Measurements from ENCODE around the gene ZBTB20. TPM values are rescaled to one million over a fixed set of nuclear protein-coding genes. Genes with fewer than 3 reads are reported as not detected.

The ZBTB20 gene
- total RNA-seq, 2 experiments from 2014 or later, result 5.2 to 6.4 TPM

DNA sequence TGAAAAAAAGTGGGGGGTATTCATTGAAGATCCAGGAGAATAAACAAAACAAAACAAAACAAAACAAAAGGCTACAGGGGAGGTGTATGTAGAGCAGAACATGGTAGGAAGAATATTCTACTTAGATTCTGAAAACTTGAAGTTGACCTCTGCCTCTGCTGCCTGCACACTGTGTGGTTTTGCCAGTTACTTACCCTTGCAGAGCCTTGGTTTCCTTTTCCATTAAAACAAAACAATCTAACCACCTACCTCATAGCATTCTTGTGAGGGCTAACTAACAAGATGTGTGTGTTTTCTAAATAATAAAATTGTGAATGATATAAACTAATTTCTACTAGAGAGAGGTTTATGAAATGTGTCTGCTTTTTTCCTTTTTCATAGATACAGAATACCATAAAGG is 430.2 kb downstream of the ZBTB20 start:
- DNase-seq (no peak), ATAC-seq (no peak)
- Mint-ChIP-seq H3K4me3 (no peak overlapping the region), H3K27me3 (no peaks in the 10 kb centered on the region), H3K9me3 (ENCODE audit: low read depth) (no peaks in the 10 kb centered on the region), H3K4me1 (peaks cover 21% of the 10 kb centered on the region), H3K27ac (no peak overlapping the region), H3K36me3 (ENCODE audit: low read depth) (peaks cover 2% of the 10 kb centered on the region)
- POLR2A ChIA-PET, result no interaction called here
- intact Hi-C loops (cut with DNase I, micrococcal nuclease), result no loop called here
- CTCF ChIA-PET, result no interaction called here

DNA sequence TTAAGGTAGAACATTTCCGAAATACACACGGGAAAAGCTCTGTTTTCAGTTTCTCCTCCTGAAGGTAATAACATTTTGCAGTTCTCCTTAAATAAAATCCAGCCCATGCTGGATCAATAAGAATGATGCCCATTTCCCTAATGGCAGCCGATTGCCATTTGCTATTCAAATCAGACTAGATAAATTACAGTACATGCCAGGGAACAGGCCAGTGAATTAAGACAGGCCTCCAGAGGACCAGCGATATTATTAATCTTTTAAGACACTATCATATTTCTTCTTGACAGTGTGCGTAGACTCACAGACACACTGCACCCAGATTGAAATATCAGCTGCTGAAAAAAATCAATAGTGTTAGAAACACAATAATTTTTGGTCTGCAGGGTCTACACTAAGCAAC is 431.0 kb downstream of the ZBTB20 start:
- H3K27ac Mint-ChIP-seq, result no peak overlapping the region
- intact Hi-C loops (cut with DNase I, micrococcal nuclease), result no loop called here
- peaks cover 2% of the 10 kb centered on the region for H3K36me3 Mint-ChIP-seq (ENCODE audit: low read depth)
- H3K9me3 Mint-ChIP-seq (ENCODE audit: low read depth), result no peaks in the 10 kb centered on the region
- H3K4me3 Mint-ChIP-seq, result no peak overlapping the region
- no peaks in the 10 kb centered on the region for H3K27me3 Mint-ChIP-seq
- H3K4me1 Mint-ChIP-seq, result peaks cover 14% of the 10 kb centered on the region
- CTCF ChIA-PET, result no interaction called here
- ATAC-seq (no peak), DNase-seq (no peak)
- POLR2A ChIA-PET, result no interaction called here

DNA sequence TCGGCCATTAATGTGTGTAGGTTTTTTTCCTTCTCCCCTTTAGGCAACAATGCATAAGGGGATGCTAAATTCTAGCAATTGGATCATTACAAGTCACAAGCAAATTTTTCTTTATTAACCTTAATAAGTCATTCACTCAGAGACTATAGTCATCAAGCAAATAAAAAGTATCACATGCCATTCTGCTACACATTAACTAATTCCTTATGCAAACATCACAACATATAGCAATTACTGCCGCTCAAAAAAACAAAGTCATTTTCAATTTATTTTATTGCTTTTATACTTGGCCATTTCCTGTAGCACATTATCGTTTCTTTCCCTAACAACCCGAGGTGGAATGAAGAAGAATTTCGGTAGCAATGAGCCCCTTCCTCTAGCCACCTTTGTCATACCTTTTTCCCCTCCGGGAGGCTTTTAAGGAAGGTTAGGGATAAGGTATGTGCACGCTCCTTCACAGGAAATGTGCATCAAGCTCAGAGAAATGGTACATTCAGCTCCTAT is 432.1 kb downstream of the ZBTB20 start:
- POLR2A ChIA-PET, result no interaction called here
- peaks cover 7% of the 10 kb centered on the region for H3K4me1 Mint-ChIP-seq
- no peaks in the 10 kb centered on the region for H3K27me3 Mint-ChIP-seq
- no peaks in the 10 kb centered on the region for H3K9me3 Mint-ChIP-seq (ENCODE audit: low read depth)
- peaks cover 2% of the 10 kb centered on the region for H3K36me3 Mint-ChIP-seq (ENCODE audit: low read depth)
- ATAC-seq (no peak), DNase-seq (no peak)
- CTCF ChIA-PET, result no interaction called here
- intact Hi-C loops (cut with DNase I, micrococcal nuclease), result no loop called here
- no peak overlapping the region for H3K27ac Mint-ChIP-seq
- no peak overlapping the region for H3K4me3 Mint-ChIP-seq

DNA sequence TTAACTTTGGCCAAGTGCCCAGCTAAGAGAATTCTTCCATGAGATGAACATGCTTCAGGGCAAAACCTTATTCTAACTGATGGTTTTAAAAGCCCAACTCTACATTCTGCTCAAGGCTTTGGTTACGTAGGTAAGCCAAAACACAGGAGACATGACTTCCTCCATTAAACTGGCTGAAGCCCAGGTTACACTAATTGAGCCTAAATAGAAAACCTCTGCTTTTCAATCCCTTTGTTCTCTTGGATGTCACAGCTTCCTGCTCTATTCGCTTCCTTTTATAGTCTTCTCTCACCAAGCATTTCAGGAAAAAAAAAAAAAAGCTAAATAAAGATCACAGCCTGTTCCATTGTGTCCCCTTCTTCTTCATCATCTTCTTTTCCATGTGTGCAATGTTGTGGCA is 432.9 kb downstream of the ZBTB20 start:
- POLR2A ChIA-PET, result no interaction called here
- no peak overlapping the region for H3K4me3 Mint-ChIP-seq
- no peak overlapping the region for H3K27ac Mint-ChIP-seq
- H3K27me3 Mint-ChIP-seq, result no peaks in the 10 kb centered on the region
- H3K9me3 Mint-ChIP-seq (ENCODE audit: low read depth), result no peaks in the 10 kb centered on the region
- peaks cover 8% of the 10 kb centered on the region for H3K4me1 Mint-ChIP-seq
- peaks cover 2% of the 10 kb centered on the region for H3K36me3 Mint-ChIP-seq (ENCODE audit: low read depth)
- intact Hi-C loops (cut with DNase I, micrococcal nuclease), result no loop called here
- CTCF ChIA-PET, result no interaction called here
- no peak for DNase-seq
- ATAC-seq, result no peak

DNA sequence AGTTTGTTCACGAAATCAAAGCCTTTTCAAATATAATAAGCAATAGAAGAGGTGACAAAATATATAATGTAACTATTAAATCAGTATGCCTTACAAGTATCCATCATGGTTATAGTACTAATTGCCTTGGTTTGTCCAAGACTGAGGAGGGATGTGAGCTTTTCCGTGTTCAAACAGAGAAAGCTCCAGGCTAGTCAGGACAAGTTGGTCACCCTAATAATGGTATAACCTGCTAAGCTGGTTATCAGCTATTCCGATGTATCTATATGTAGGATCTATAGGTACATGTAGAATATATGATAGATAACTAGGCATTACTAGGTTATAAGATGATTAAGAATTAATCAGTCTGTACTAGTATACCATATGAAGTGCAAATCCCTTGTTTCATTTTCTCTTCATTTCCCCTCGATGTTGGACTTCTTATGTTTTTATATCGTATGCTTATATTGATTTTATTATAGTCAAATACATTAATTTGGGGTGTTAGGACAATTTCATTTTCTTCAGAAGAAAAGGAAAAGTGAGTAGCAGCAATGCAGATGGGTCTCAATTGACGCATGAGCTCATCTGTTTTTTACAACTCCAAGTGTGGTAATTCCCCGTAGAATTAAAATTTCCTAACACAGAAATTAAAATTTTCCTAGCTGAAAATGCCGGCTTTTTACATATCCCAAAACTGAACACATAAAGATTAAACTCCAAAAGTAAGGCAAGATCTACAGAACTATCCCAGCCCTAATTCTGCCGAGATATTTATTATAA is 434.2 kb downstream of the ZBTB20 start:
- POLR2A ChIA-PET, result no interaction called here
- H3K4me3 Mint-ChIP-seq, result no peak overlapping the region
- H3K9me3 Mint-ChIP-seq (ENCODE audit: low read depth), result no peaks in the 10 kb centered on the region
- intact Hi-C loops (cut with DNase I, micrococcal nuclease), result no loop called here
- ATAC-seq (no peak), DNase-seq (no peak)
- H3K4me1 Mint-ChIP-seq, result peaks cover 9% of the 10 kb centered on the region
- no peaks in the 10 kb centered on the region for H3K27me3 Mint-ChIP-seq
- H3K27ac Mint-ChIP-seq, result no peak overlapping the region
- H3K36me3 Mint-ChIP-seq (ENCODE audit: low read depth), result peaks cover 2% of the 10 kb centered on the region
- CTCF ChIA-PET, result interaction anchor here (0.5 to 1.5 kb wide), 3 partner anchors 12 to 1049 kb away, joined by 3 read pairs; no protein-coding TSS in a partner anchor

DNA sequence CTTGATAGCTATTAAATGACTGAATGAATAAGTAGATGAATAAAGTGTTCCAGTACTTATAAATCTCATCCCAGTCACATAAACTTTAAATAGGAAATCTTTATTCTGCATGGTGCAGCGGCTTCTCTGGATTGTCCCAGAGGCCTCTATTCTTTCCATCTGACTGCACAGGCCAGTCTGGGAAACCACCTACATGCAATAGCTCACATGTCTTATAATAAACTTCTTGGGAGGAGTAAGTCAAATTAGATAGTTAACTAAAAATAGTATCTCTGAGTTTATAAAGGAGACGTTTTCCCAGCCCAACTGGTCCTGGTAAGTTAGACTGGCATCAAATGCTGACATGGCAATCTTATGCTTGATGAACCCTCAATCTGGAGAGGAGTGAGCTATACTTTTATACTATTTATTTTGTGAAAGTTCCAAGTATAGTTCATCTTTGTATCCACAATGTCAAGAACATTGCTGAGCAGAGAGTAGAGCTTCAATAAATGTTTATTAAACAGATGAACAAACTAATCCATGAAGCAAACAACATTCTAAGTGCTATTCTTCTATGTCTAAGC is 435.7 kb downstream of the ZBTB20 start:
- intact Hi-C loops (cut with DNase I, micrococcal nuclease), result no loop called here

DNA sequence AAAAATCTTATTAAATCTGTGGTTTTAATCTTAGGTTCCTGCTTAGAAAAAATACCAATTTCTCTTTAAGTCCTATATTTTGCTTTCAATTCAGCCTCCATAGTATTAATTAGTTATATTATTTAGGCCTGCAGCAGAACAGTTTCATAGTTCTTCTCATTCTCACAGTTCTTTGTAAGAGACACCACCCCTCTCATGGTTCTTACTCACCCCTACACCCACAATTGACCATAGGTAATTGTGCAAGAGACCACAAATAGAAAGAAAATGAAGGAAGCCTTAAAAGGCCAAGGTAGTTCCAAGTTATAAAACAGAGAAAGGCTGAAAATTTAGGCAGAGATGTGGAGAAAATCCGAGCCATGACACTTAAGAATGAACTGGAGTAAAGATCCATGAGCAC is 438.0 kb downstream of the ZBTB20 start:
- H3K27ac Mint-ChIP-seq, result no peak overlapping the region
- ChIA-PET CTCF (no interaction called here), POLR2A (interaction anchor here (0.7 kb wide), 1 partner anchor 13 kb away, joined by 4 read pairs; no protein-coding TSS in a partner anchor)
- H3K27me3 Mint-ChIP-seq, result no peaks in the 10 kb centered on the region
- no peak for ATAC-seq
- no peaks in the 10 kb centered on the region for H3K9me3 Mint-ChIP-seq (ENCODE audit: low read depth)
- no peak for DNase-seq
- peaks cover 17% of the 10 kb centered on the region for H3K4me1 Mint-ChIP-seq
- H3K4me3 Mint-ChIP-seq, result no peak overlapping the region
- intact Hi-C loops (cut with DNase I, micrococcal nuclease), result no loop called here
- peaks cover 2% of the 10 kb centered on the region for H3K36me3 Mint-ChIP-seq (ENCODE audit: low read depth)

More for the DNA sequence above, 435.7 kb downstream of the ZBTB20 start:
- ATAC-seq, result no peak
- H3K4me3 Mint-ChIP-seq, result no peak overlapping the region
- CTCF ChIA-PET, result interaction anchor here (0.7 kb wide), 1 partner anchor 26 kb away, joined by 3 read pairs; no protein-coding TSS in a partner anchor
- no peak overlapping the region for H3K27ac Mint-ChIP-seq
- no peaks in the 10 kb centered on the region for H3K9me3 Mint-ChIP-seq (ENCODE audit: low read depth)
- H3K36me3 Mint-ChIP-seq (ENCODE audit: low read depth), result peaks cover 2% of the 10 kb centered on the region
- H3K27me3 Mint-ChIP-seq, result no peaks in the 10 kb centered on the region
- POLR2A ChIA-PET, result no interaction called here
- H3K4me1 Mint-ChIP-seq, result peaks cover 10% of the 10 kb centered on the region
- DNase-seq, result no peak

DNA sequence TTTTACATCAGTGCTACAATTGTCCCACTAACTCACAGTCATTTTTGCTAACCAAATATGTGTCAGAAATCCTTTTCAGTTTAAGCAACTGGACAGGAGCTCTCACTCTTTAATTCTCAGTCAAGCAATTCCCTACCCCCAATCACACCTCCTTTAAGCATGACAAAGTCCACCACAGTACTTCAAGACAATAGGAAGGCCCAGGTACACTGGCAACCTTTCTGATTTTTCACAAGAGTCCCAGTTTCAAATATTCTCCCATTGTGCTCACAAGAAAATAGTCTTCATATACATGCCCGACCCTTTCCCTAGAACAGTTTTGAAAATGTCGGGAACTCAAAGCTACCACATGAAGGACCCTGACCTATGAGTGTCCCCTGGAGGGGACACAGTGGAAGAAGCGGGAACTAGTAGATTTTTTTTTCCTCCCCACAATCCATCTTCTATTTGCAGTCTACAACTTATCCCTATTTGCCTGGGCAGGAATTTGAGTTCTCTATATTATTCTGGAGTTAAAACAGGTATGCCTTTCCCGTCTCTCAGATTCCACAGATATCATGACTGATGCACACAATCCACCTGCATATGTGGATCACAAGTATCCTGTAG is 439.7 kb downstream of the ZBTB20 start:
- H3K36me3 Mint-ChIP-seq (ENCODE audit: low read depth), result peaks cover 4% of the 10 kb centered on the region
- H3K27me3 Mint-ChIP-seq, result no peaks in the 10 kb centered on the region
- DNase-seq (no peak), ATAC-seq (no peak)
- intact Hi-C loops (cut with DNase I, micrococcal nuclease), result no loop called here
- CTCF ChIA-PET, result no interaction called here
- H3K27ac Mint-ChIP-seq, result no peak overlapping the region
- no peaks in the 10 kb centered on the region for H3K9me3 Mint-ChIP-seq (ENCODE audit: low read depth)
- H3K4me3 Mint-ChIP-seq, result no peak overlapping the region
- H3K4me1 Mint-ChIP-seq, result peaks cover 17% of the 10 kb centered on the region
- POLR2A ChIA-PET, result no interaction called here

DNA sequence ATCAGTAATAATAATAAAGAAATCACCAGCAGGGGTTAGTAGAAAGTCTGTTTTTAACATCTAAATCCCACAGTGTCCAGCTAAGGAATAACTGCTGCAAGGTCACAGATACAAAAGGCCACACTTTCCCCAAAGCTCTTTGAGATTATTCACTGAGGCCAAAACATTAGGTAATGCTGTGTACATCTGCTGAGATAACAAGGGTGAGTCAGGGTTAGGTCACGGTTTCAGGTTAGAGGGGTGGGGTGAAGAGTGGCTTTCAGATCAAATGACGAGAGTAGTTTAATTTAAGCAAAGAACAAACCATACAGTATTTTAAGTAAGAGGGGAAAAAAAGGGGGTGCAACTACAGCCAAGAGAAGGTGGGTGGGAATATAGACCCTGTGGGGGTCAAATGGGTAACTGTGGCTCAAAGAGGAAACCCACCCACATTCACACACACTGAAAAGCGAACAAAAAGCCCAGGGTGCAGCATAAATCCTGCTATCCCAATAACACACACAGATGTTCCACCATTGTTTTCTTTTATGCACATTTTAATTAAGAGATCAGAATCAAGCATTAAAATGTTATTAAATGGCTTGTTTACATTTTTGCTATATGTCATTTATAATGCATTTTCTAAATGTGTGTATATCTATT is 440.4 kb downstream of the ZBTB20 start:
- peaks cover 4% of the 10 kb centered on the region for H3K36me3 Mint-ChIP-seq (ENCODE audit: low read depth)
- POLR2A ChIA-PET, result interaction anchor here (0.6 kb wide), 1 partner anchor 15 kb away, joined by 3 read pairs; no protein-coding TSS in a partner anchor
- intact Hi-C loops (cut with DNase I, micrococcal nuclease), result no loop called here
- no peak overlapping the region for H3K27ac Mint-ChIP-seq
- H3K4me1 Mint-ChIP-seq, result peaks cover 17% of the 10 kb centered on the region
- H3K4me3 Mint-ChIP-seq, result no peak overlapping the region
- peak; percentile 98 for ATAC-seq
- no peaks in the 10 kb centered on the region for H3K27me3 Mint-ChIP-seq
- H3K9me3 Mint-ChIP-seq (ENCODE audit: low read depth), result no peaks in the 10 kb centered on the region
- DNase-seq, result peak; percentile 61
- CTCF ChIA-PET, result no interaction called here

DNA sequence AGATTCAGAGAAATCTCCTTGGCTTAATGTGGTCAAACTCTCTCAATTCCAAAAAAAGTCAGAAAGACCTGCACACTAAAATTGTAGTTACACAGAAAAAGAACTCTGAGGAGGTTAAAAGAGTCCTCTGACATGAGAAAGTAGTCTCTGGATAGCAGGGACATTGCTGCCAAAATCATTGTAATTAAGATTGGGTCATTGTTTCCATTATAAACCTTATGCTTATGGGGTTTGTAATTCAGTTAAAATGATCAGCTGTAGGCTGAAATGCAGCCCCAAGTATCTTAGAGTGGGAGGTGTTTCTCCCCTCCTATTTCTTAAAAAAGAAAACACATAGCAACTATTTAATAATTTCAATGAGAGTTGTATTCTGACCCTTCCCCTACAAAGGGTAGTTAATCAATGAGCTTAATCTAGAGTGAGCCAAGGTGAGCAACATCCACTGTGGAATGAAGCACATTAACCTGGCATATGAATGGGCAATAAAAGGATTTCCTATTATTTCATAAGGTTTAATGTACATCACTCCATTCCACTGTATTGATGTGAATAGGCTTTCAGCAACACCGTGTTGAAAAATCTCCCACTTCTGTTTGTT is 446.4 kb downstream of the ZBTB20 start:
- Mint-ChIP-seq H3K9me3 (ENCODE audit: low read depth) (no peaks in the 10 kb centered on the region), H3K4me3 (no peak overlapping the region), H3K27me3 (no peaks in the 10 kb centered on the region), H3K36me3 (ENCODE audit: low read depth) (peaks cover 2% of the 10 kb centered on the region), H3K27ac (no peak overlapping the region), H3K4me1 (peaks cover 3% of the 10 kb centered on the region)
- intact Hi-C loops (cut with DNase I, micrococcal nuclease), result no loop called here
- POLR2A ChIA-PET, result no interaction called here
- DNase-seq (no peak), ATAC-seq (no peak)
- CTCF ChIA-PET, result interaction anchor here (1.0 to 1.1 kb wide), 2 partner anchors 12 to 410 kb away, joined by 3 read pairs; no protein-coding TSS in a partner anchor
